ENCODE measurements around the gene KCNIP4. TPM values are rescaled to one million over a fixed set of nuclear protein-coding genes. Genes with fewer than 3 reads are reported as not detected.

The KCNIP4 gene
- total RNA-seq, 3 donors from 2014 or later (not counting 1 experiment from before 2014, with no cell fraction given), result not detected

DNA sequence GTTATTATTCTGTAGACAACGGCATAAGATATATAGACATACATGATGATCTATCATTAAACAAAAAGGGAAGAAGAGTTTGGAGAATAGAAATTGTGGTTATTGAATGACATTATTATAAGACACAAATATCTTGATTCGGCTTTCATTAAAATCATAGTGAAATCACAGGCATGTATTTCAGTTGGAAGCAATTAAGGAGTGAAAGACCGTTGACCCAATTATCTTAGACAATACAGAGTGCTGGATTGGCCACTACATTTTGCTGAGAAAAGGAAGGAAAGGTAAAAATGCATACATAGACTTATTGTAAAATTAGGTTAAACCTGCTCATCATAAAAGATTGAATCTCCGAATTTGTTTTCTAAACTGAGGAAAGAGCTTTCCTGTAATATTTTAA is 209.8 kb downstream of the KCNIP4 start:
- DNase-seq (no peak), ATAC-seq (no peak)
- Histone ChIP-seq H3K27ac (ENCODE audit: low read length) (no peak overlapping the region), H3K27me3 (ENCODE audit: control insufficient read depth, insufficient read depth, low read length) (no peaks in the 10 kb centered on the region), H3K4me1 (ENCODE audit: control insufficient read depth, insufficient read depth, low read length) (no peaks in the 10 kb centered on the region), H3K4me3 (ENCODE audit: low read length) (no peak overlapping the region), H3K9me3 (ENCODE audit: control insufficient read depth, insufficient read depth, low read length) (no peaks in the 10 kb centered on the region), H3K36me3 (ENCODE audit: control insufficient read depth, insufficient read depth, low read length) (no peaks in the 10 kb centered on the region)
- WGBS (ENCODE audit: insufficient coverage), result 93% methylated on average over 2 of the region's 4 CpGs
- TF ChIP-seq, protein P1, sequence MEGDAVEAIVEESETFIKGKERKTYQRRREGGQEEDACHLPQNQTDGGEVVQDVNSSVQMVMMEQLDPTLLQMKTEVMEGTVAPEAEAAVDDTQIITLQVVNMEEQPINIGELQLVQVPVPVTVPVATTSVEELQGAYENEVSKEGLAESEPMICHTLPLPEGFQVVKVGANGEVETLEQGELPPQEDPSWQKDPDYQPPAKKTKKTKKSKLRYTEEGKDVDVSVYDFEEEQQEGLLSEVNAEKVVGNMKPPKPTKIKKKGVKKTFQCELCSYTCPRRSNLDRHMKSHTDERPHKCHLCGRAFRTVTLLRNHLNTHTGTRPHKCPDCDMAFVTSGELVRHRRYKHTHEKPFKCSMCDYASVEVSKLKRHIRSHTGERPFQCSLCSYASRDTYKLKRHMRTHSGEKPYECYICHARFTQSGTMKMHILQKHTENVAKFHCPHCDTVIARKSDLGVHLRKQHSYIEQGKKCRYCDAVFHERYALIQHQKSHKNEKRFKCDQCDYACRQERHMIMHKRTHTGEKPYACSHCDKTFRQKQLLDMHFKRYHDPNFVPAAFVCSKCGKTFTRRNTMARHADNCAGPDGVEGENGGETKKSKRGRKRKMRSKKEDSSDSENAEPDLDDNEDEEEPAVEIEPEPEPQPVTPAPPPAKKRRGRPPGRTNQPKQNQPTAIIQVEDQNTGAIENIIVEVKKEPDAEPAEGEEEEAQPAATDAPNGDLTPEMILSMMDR (IDR thresholded peaks at IDR 0.05), result no peak
- Mint-ChIP-seq H3K27ac (no peak overlapping the region), H3K4me1 (no peaks in the 10 kb centered on the region), H3K9me3 (no peaks in the 10 kb centered on the region), H3K4me3 (no peak overlapping the region), H3K36me3 (no peaks in the 10 kb centered on the region), H3K27me3 (ENCODE audit: low read depth in 2 of 2) (no peaks in the 10 kb centered on the region)
- intact Hi-C loops (cut with micrococcal nuclease), result no loop called here

DNA sequence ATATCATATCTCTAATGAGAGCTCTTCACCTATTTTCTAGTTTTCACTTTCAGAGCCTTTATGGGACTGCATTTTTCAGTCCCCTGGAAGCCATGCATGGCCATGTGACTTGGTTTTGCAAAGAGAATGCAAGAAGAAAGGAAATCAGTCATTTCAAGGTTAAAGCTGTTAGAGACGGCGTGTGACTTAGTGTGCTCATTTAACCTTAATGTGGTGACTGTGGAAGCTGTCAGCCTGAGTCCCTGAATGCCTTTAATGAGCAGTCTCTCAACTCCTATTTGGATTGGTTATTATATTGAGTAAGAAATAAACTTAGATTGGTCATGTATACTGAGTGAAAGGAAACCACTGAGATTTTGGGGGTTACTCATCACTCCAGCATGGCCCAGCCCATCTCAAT is 212.7 kb downstream of the KCNIP4 start:
- Mint-ChIP-seq H3K4me3 (no peak overlapping the region), H3K27me3 (ENCODE audit: low read depth in 2 of 2) (no peaks in the 10 kb centered on the region), H3K27ac (no peak overlapping the region), H3K36me3 (no peaks in the 10 kb centered on the region), H3K9me3 (no peaks in the 10 kb centered on the region), H3K4me1 (no peaks in the 10 kb centered on the region)
- DNase-seq (no peak), ATAC-seq (no peak)
- WGBS (ENCODE audit: insufficient coverage), result 74% methylated on average over 2 of the region's 2 CpGs
- intact Hi-C loops (cut with micrococcal nuclease), result no loop called here
- no peaks in the 10 kb centered on the region for H3K27me3 ChIP-seq (ENCODE audit: control insufficient read depth, insufficient read depth, low read length)
- no peaks in the 10 kb centered on the region for H3K9me3 ChIP-seq (ENCODE audit: control insufficient read depth, insufficient read depth, low read length)
- no peak overlapping the region for H3K4me3 ChIP-seq (ENCODE audit: low read length)
- no peak overlapping the region for H3K27ac ChIP-seq (ENCODE audit: low read length)
- TF ChIP-seq, protein P1 (IDR thresholded peaks at IDR 0.05), result no peak
- no peaks in the 10 kb centered on the region for H3K36me3 ChIP-seq (ENCODE audit: control insufficient read depth, insufficient read depth, low read length)
- no peaks in the 10 kb centered on the region for H3K4me1 ChIP-seq (ENCODE audit: control insufficient read depth, insufficient read depth, low read length)

DNA sequence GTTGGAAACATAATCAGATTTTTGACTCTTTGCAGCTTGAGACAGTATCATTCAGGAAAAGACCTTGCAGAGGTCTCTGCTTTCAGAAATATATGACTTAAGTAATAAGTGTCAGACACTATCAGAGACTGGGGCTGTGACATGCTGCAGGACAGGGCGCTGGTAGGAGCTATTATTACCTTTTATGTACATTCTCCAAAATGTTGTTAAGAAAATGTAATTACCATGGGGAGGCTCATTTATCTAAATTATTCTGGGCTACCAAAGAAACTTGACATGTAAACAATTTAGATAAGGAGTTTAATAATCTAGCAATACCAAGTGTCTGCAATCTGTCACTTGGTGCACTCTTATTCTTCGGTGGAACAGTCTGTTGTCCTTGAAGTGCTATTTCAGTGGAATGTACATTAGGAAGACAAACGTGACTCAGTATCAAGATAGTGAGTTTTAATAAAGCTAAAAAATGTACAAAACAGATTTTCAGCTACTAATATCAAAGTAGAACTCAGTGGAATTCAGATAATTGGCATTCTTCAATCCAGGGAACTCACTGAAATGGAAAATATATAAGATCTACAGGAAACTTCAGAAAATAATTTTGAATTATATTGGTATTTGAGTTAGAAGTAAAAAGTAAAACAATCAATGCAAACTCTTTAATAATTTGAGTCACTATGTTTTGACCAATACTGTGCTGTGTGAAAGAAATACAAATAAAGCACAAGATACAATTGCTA is 214.5 kb downstream of the KCNIP4 start:
- WGBS (ENCODE audit: insufficient coverage), result 46% methylated on average over 1 of the region's 3 CpGs
- DNase-seq (no peak), ATAC-seq (no peak)
- Mint-ChIP-seq H3K27ac (no peak overlapping the region), H3K36me3 (no peaks in the 10 kb centered on the region), H3K27me3 (ENCODE audit: low read depth in 2 of 2) (no peaks in the 10 kb centered on the region), H3K4me3 (no peak overlapping the region), H3K4me1 (no peaks in the 10 kb centered on the region), H3K9me3 (no peaks in the 10 kb centered on the region)
- no peak overlapping the region for H3K27ac ChIP-seq (ENCODE audit: low read length)
- no peaks in the 10 kb centered on the region for H3K4me1 ChIP-seq (ENCODE audit: control insufficient read depth, insufficient read depth, low read length)
- no peaks in the 10 kb centered on the region for H3K9me3 ChIP-seq (ENCODE audit: control insufficient read depth, insufficient read depth, low read length)
- no peaks in the 10 kb centered on the region for H3K27me3 ChIP-seq (ENCODE audit: control insufficient read depth, insufficient read depth, low read length)
- TF ChIP-seq, protein P1 (IDR thresholded peaks at IDR 0.05), result no peak
- no peaks in the 10 kb centered on the region for H3K36me3 ChIP-seq (ENCODE audit: control insufficient read depth, insufficient read depth, low read length)
- no peak overlapping the region for H3K4me3 ChIP-seq (ENCODE audit: low read length)
- intact Hi-C loops (cut with micrococcal nuclease), result no loop called here

DNA sequence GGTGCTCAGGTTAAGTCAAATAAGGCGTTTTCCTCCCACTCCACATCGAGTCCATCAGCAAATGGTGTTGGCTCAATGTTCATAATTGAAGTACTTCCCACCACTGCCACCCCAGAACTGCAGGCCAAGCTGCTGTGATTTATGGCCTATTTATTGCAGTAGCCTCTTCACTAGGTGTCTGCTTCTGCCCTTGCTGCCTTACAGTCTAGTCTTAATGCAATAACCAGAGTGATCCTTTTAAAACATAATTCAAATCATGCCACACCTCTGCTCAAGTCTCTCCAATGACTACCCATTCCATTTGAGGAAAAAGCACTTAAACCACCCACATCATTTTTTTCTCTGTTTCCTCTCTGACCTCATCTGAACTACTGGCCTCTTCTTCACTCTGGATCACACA is 220.3 kb downstream of the KCNIP4 start:
- Histone ChIP-seq H3K27ac (ENCODE audit: low read length) (no peak overlapping the region), H3K36me3 (ENCODE audit: control insufficient read depth, insufficient read depth, low read length) (no peaks in the 10 kb centered on the region), H3K27me3 (ENCODE audit: control insufficient read depth, insufficient read depth, low read length) (no peaks in the 10 kb centered on the region), H3K4me1 (ENCODE audit: control insufficient read depth, insufficient read depth, low read length) (no peaks in the 10 kb centered on the region), H3K4me3 (ENCODE audit: low read length) (no peak overlapping the region), H3K9me3 (ENCODE audit: control insufficient read depth, insufficient read depth, low read length) (no peaks in the 10 kb centered on the region)
- Mint-ChIP-seq H3K9me3 (peaks cover 0 to 2% of the 10 kb centered on the region in 2 donors), H3K36me3 (no peaks in the 10 kb centered on the region), H3K4me1 (no peaks in the 10 kb centered on the region), H3K27ac (no peak overlapping the region), H3K4me3 (no peak overlapping the region), H3K27me3 (ENCODE audit: low read depth in 2 of 2) (no peaks in the 10 kb centered on the region)
- intact Hi-C loops (cut with micrococcal nuclease), result no loop called here
- DNase-seq (no peak), ATAC-seq (no peak)
- TF ChIP-seq, protein P1 (IDR thresholded peaks at IDR 0.05), result no peak
- WGBS (ENCODE audit: insufficient coverage), result 70% methylated on average over 2 of the region's 2 CpGs
